Activated T-helper 9 cell treated with anti-CD3 and anti-CD28 coated beads, Interleukin-2, amount 50 U/mL, for 16 hours (primary cell): ENCODE measurements around the gene G6PC2.

Experiments used
- DNase-seq: peaks from one replicate; pipeline ENCODE4 v3.0.0-alpha.2; 2020; ENCODE audit warnings: low read depth

G6PC2 gene

GRCh38 chr2:168948621-168949212 lies 47.6 kb downstream of the G6PC2 start:
- no peak for DNase-seq

GRCh38 chr2:168949324-168949723 lies 48.2 kb downstream of the G6PC2 start:
- DNase-seq = no peak

GRCh38 chr2:168951871-168952270 lies 50.8 kb downstream of the G6PC2 start:
- DNase-seq = no peak

GRCh38 chr2:168952424-168952823 lies 51.3 kb downstream of the G6PC2 start:
- DNase-seq = no peak

GRCh38 chr2:168954256-168954655 lies 53.2 kb downstream of the G6PC2 start:
- DNase-seq = no peak

GRCh38 chr2:168955321-168955720 lies 54.2 kb downstream of the G6PC2 start:
- no peak for DNase-seq

- DNase-seq = no peak
These were observed 55.3 kb downstream of the G6PC2 start for GRCh38 chr2:168956392-168956791.
